ENCODE results near the gene KCNJ6. TPM values are rescaled to one million over a fixed set of nuclear protein-coding genes. Genes with fewer than 3 reads are reported as not detected.

The KCNJ6 gene
- total and polyA plus RNA-seq, 4 donors, result 0.01 TPM; not detected in 3

DNA sequence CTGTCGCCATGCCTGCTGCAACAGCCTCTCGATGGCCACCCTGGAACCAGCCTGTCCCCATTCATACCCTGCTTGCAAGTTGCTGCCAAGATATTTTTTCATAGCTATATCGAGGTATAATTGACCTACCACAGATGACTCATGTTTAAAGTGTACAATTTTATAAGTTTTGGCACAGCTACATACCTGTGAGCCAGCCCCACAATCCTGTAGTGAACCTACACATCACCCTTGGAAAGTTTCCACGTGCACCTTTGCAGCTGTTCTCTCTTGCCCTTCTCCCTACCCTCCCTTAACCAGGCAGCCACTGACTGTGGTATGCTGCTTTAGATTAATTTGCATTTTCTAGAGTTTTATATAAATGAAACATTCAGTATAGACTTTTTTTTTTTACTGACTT is 23.0 kb upstream of the KCNJ6 start:
- DNase-seq (ENCODE audit: low spot score), result no peak
- H3K4me1 ChIP-seq (ENCODE audit: control insufficient read depth in 4 of 4, insufficient read depth in 4 of 4, low read length in 3 of 4), result no peaks in the 10 kb centered on the region
- no peak overlapping the region for H3K9ac ChIP-seq (ENCODE audit: low read depth in 1 of 2, low read length in 2 of 2)
- WGBS, result 75% methylated on average over 4 of the region's 4 CpGs
- no peaks in the 10 kb centered on the region for H3K9me3 ChIP-seq (ENCODE audit: control insufficient read depth in 4 of 4, low read length in 3 of 4)
- no peak for TF ChIP-seq FOXA1 (IDR thresholded peaks at IDR 0.05)
- no peak for TF ChIP-seq JUND (IDR thresholded peaks at IDR 0.05)
- TF ChIP-seq GABPA (IDR thresholded peaks at IDR 0.05 in 1 of 2, conservative IDR thresholded peaks at IDR 0.05 in 1 of 2), result no peak
- TF ChIP-seq YY1 (IDR thresholded peaks at IDR 0.05), result no peak
- TF ChIP-seq, protein P1, sequence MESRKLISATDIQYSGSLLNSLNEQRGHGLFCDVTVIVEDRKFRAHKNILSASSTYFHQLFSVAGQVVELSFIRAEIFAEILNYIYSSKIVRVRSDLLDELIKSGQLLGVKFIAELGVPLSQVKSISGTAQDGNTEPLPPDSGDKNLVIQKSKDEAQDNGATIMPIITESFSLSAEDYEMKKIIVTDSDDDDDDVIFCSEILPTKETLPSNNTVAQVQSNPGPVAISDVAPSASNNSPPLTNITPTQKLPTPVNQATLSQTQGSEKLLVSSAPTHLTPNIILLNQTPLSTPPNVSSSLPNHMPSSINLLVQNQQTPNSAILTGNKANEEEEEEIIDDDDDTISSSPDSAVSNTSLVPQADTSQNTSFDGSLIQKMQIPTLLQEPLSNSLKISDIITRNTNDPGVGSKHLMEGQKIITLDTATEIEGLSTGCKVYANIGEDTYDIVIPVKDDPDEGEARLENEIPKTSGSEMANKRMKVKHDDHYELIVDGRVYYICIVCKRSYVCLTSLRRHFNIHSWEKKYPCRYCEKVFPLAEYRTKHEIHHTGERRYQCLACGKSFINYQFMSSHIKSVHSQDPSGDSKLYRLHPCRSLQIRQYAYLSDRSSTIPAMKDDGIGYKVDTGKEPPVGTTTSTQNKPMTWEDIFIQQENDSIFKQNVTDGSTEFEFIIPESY (IDR thresholded peaks at IDR 0.05), result no peak
- H3K27me3 ChIP-seq (ENCODE audit: control insufficient read depth in 4 of 4, insufficient read depth in 4 of 4, low read length in 3 of 4), result peaks cover 0 to 5% (median 0%) of the 10 kb centered on the region in 4 donors
- no peaks in the 10 kb centered on the region for H3K36me3 ChIP-seq (ENCODE audit: control insufficient read depth in 4 of 4, insufficient read depth in 3 of 4, low read depth in 1 of 4, low read length in 3 of 4)
- no peak overlapping the region for H3K4me3 ChIP-seq (ENCODE audit: low read depth in 1 of 3, low read length in 3 of 3)
- no peak overlapping the region for H3K27ac ChIP-seq (ENCODE audit: low read depth in 1 of 2, low read length in 2 of 2)

DNA sequence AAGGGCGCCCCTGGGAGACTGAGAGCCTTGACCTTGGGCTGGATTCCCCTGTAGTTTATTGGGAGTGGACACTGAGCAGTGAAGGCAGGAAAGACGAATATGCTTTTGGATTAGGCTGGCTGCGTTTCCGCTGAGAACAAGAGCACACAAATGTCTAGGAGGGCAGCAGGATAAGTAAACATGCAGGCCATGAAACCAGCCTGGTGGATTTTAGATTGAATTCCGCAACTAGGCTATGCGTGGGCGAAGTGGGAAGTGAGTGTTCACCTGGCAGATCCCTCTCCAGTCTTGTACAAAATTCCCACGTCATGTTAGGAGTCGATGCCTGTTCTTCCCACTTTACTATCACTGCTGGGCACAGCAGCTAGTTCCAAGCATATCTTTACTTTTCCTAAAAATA is 21.4 kb upstream of the KCNJ6 start:
- 52% methylated on average over 9 of the region's 9 CpGs for WGBS
- Histone ChIP-seq H3K4me3 (ENCODE audit: low read depth in 1 of 3, low read length in 3 of 3) (no peak overlapping the region), H3K9ac (ENCODE audit: low read depth in 1 of 2, low read length in 2 of 2) (no peak overlapping the region), H3K36me3 (ENCODE audit: control insufficient read depth in 4 of 4, insufficient read depth in 3 of 4, low read depth in 1 of 4, low read length in 3 of 4) (no peaks in the 10 kb centered on the region), H3K9me3 (ENCODE audit: control insufficient read depth in 4 of 4, low read length in 3 of 4) (peaks cover 0 to 3% (median 1%) of the 10 kb centered on the region in 4 donors), H3K27ac (ENCODE audit: low read depth in 1 of 2, low read length in 2 of 2) (no peak overlapping the region), H3K27me3 (ENCODE audit: control insufficient read depth in 4 of 4, insufficient read depth in 4 of 4, low read length in 3 of 4) (peaks cover 0 to 5% (median 0%) of the 10 kb centered on the region in 4 donors), H3K4me1 (ENCODE audit: control insufficient read depth in 4 of 4, insufficient read depth in 4 of 4, low read length in 3 of 4) (no peaks in the 10 kb centered on the region)
- TF ChIP-seq EGR1 (IDR thresholded peaks at IDR 0.05; ENCODE audit: low read depth in 2 of 2) (peak in 1 of 2 donors; percentile 30), FOXA2 (IDR thresholded peaks at IDR 0.05) (no peak)
- DNase-seq (ENCODE audit: low spot score), result no peak

DNA sequence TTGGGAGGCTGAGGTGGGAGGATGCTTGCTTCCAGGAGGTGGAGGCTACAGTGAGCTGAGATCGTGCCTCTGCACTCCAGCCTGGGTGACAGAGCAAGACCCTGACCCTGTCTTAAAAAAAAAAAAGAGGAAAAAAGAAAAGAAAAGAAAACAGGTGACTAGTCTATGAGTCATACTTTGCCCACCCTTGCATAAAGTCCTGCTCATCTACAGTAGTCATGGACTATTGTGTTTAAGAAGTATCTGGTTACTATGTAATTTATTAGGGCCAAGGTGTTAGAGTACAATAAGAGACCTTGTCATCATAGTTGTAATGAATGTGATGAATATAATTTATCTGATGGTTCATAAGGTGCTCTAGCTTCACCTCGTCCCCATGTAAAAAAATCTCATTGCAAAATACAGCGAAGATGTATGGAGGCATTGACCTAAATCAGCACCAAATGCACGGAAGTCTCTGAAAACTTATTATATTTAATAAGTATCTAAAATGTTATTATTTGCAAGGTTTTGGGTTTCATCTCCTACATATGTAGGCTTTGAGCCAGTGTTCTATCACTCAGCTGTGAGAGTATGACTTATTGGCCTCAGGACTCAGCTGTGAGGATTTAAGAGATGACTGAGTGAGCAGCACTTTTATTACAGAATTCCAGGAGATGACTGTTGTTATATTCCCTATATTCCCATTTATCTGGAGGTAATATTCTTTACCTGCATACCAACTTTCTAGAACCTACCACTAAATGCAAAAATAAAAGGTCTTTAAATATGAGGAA is 19.9 kb upstream of the KCNJ6 start:
- no peak for TF ChIP-seq YY1 (IDR thresholded peaks at IDR 0.05)
- no peak for TF ChIP-seq REST (IDR thresholded peaks at IDR 0.05)
- no peak for TF ChIP-seq CTCF (IDR thresholded peaks at IDR 0.05; ENCODE audit: low read depth, low read length, missing input control)
- TF ChIP-seq, protein P2, sequence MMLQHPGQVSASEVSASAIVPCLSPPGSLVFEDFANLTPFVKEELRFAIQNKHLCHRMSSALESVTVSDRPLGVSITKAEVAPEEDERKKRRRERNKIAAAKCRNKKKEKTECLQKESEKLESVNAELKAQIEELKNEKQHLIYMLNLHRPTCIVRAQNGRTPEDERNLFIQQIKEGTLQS (IDR thresholded peaks at IDR 0.05), result no peak
- no peak for TF ChIP-seq NR2F2 (IDR thresholded peaks at IDR 0.05)
- TF ChIP-seq, protein P3, sequence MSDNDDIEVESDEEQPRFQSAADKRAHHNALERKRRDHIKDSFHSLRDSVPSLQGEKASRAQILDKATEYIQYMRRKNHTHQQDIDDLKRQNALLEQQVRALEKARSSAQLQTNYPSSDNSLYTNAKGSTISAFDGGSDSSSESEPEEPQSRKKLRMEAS (IDR thresholded peaks at IDR 0.05), result no peak
- no peak for TF ChIP-seq FOXA2 (IDR thresholded peaks at IDR 0.05)
- no peak for TF ChIP-seq RAD21 (IDR thresholded peaks at IDR 0.05)
- TF ChIP-seq JUND (IDR thresholded peaks at IDR 0.05), result no peak
- no peak for TF ChIP-seq EGR1 (IDR thresholded peaks at IDR 0.05; ENCODE audit: low read depth in 2 of 2)
- TF ChIP-seq, protein P1 (IDR thresholded peaks at IDR 0.05), result no peak
- TF ChIP-seq SP1 (IDR thresholded peaks at IDR 0.05), result no peak
- 83% methylated on average over 4 of the region's 4 CpGs for WGBS
- no peak overlapping the region for H3K27ac ChIP-seq (ENCODE audit: low read depth in 1 of 2, low read length in 2 of 2)
- H3K9ac ChIP-seq (ENCODE audit: low read depth in 1 of 2, low read length in 2 of 2), result no peak overlapping the region
- H3K4me1 ChIP-seq (ENCODE audit: control insufficient read depth in 4 of 4, insufficient read depth in 4 of 4, low read length in 3 of 4), result no peaks in the 10 kb centered on the region
- no peak for DNase-seq (ENCODE audit: low spot score)
- H3K27me3 ChIP-seq (ENCODE audit: control insufficient read depth in 4 of 4, insufficient read depth in 4 of 4, low read length in 3 of 4), result peaks cover 0 to 5% (median 0%) of the 10 kb centered on the region in 4 donors
- H3K9me3 ChIP-seq (ENCODE audit: control insufficient read depth in 4 of 4, low read length in 3 of 4), result peaks cover 0 to 7% (median 4%) of the 10 kb centered on the region in 4 donors
- no peaks in the 10 kb centered on the region for H3K36me3 ChIP-seq (ENCODE audit: control insufficient read depth in 4 of 4, insufficient read depth in 3 of 4, low read depth in 1 of 4, low read length in 3 of 4)
- H3K4me3 ChIP-seq (ENCODE audit: low read depth in 1 of 3, low read length in 3 of 3), result no peak overlapping the region

Measured in liver (tissue), 9 donors.